ENCODE data around the gene COMMD2.

COMMD2 gene

DNA sequence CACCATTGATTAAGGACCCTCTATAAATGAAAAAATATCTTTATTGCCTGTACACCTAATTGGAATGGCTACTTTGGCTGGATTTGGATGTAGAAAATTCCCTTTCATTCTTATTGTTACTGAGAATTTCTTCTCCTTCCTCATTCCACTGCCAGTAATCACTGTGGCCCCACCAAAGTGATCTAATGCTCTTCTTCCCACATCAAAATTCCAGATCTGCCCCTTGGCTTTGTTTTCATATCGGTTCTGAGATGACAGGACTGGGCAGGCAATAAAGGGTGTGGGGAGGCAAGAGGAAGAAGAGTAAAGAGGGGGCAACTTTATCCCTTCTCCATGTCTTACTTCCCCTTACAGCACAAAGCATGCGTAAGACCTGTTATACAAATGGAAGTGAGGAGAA, 38.0 kb upstream of the COMMD2 start:
- TF ChIP-seq, protein P1, sequence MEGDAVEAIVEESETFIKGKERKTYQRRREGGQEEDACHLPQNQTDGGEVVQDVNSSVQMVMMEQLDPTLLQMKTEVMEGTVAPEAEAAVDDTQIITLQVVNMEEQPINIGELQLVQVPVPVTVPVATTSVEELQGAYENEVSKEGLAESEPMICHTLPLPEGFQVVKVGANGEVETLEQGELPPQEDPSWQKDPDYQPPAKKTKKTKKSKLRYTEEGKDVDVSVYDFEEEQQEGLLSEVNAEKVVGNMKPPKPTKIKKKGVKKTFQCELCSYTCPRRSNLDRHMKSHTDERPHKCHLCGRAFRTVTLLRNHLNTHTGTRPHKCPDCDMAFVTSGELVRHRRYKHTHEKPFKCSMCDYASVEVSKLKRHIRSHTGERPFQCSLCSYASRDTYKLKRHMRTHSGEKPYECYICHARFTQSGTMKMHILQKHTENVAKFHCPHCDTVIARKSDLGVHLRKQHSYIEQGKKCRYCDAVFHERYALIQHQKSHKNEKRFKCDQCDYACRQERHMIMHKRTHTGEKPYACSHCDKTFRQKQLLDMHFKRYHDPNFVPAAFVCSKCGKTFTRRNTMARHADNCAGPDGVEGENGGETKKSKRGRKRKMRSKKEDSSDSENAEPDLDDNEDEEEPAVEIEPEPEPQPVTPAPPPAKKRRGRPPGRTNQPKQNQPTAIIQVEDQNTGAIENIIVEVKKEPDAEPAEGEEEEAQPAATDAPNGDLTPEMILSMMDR (IDR thresholded peaks at IDR 0.05; ENCODE audit: extremely low read depth, missing control alignments) = no peak
- DNase-seq (ENCODE audit: low spot score) = no peak

DNA sequence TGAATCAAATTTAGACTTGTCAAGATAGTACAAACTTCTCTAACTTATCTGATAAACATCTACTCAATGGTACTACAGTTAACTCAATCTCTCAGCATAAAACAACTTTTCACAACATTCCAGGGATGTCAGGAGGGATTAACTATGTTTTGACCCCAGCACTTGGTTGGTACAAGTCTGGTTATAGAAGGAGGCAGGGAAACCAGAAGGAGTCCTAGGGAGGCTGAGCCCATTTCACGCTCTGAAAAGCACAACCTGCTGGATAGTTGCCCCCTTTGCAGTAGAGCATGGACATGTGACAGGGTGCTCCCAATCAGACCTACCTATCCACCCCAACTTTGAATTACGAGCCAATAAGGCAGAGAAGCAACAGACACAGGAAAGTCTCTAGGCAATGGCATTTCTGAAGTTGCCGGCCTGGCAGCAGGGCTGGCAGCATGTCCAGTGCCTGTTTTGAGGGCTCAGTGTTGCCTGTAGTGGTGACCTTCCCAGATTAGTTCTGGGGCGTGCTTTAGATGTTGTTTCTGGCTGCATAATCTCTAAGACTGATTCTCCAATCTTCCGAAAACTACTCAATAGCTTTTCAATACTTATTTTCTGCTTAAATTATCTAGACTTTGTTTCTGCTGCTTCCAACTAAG, 31.9 kb upstream of the COMMD2 start:
- TF ChIP-seq, protein P1 (IDR thresholded peaks at IDR 0.05; ENCODE audit: extremely low read depth, missing control alignments) = no peak
- no peak for DNase-seq (ENCODE audit: low spot score)

DNA sequence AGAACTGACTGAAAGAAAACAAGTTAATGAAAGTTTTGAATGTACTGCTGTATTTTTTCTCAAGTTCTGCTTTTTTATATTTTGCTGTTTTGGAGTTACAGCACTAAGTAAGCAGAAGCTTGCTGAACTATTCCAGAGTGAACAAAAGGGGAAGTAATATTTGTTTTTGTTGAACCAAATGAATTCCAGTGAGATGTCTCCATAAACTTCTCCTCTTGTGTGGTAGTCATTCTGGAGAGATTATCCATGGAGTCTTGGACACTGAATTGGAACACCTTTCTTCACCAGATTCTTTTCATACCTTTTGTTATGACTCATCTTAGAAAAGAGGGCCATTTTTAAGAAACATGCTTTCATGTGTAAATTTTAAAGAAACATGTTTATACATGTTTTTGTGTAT, 31.3 kb upstream of the COMMD2 start:
- DNase-seq (ENCODE audit: low spot score) = no peak
- TF ChIP-seq, protein P1 (IDR thresholded peaks at IDR 0.05; ENCODE audit: extremely low read depth, missing control alignments) = no peak

DNA sequence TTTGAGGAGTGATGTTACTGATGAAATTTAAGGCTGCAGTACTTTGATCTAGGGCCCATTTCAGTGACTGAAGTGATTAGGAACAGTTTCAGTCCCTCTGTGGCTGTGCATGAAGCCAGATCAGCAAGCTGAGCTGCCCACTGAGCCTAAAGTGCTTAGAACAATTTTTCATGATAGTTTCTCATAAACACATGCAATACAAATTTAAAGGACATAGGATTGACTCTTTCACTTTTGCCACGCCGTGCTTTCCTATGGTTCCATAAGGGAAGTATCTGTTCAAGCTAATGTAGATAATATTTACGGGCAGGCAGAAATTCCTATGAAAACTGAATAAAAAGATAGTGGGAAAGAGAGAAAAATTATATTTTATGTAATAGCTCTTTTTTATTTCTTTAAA, 29.5 kb upstream of the COMMD2 start:
- TF ChIP-seq, protein P1 (IDR thresholded peaks at IDR 0.05; ENCODE audit: extremely low read depth, missing control alignments) = no peak
- no peak for DNase-seq (ENCODE audit: low spot score)

DNA sequence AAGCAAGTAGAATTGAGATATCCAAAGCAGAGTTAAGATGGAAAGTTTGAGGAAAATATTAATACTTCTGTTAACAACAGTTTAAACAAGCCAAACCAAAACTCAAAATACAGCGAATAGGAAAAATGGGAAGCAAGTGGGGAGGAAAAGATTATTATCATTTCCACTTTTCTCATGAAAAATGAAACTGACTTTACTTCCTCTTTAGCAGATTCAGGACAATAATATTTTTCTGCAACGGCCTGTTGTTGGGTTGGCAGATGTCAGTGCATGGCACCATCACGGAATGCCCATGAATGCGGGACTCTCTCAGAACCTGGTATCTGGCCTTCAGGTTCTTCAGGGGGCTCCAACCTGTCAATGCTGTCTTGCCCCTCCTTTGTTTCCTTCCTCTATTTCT, 28.9 kb upstream of the COMMD2 start:
- TF ChIP-seq, protein P1 (IDR thresholded peaks at IDR 0.05; ENCODE audit: extremely low read depth, missing control alignments) = no peak
- DNase-seq (ENCODE audit: low spot score) = no peak

DNA sequence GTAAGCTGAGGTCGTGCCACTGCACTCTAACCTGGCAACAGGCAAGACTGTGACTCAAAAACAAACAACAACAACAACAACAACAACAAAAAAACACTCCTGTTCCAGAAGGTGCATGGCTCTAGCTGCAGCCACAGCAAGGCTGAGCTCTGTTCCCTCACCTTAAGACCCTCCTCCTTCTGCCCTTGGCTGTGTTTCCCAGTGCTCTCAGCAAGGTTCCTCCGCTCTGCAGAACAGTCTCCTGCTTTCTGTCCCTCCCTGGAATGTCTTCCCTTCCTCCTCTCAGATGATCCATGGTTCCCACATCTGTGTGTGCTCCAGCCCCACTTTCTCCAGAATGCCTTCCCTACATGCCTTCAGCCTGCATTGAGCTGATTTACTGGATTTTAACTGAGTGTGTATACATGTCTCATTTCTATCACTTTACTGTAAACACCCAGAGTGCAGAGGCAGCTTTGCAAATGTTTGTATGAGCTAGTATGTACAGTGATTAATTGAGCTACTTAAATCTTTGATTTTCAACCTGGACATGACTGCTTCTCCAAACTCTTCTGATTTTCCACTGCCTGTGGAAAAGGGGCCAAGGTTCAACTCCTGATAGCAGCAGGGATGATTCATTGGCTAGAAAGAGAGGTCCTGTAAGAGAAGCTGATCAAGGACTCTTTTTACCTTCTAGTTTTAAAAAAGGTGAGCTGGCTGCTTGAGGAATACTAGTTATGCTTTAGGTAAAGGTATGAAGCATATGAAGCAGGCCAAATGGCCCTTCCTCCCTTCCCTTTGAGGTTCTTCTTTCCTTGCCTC, 25.3 kb upstream of the COMMD2 start:
- DNase-seq (ENCODE audit: low spot score) = no peak
- TF ChIP-seq, protein P1 (IDR thresholded peaks at IDR 0.05; ENCODE audit: extremely low read depth, missing control alignments) = no peak

DNA sequence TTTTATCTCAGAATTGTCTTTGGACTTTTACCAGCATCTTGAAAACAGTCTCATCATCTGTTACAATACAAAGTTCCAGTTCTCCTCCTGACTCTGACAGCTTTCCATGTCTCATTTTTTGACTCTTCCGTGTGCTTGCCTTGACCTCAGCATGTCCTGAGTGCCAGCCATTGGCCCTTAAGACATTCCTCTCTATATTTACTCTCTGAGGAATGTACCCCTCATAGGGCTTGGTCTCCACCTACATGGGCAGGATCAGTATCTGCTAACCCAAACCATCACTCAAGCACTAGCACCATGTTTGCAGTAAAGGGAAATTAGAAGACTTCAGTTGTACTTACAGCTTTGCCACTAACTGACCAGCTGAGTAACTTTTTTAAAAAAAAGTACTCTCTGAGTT, 23.9 kb upstream of the COMMD2 start:
- TF ChIP-seq, protein P1 (IDR thresholded peaks at IDR 0.05; ENCODE audit: extremely low read depth, missing control alignments) = no peak

More for the DNA sequence above, 23.9 kb upstream of the COMMD2 start:
- no peak for DNase-seq (ENCODE audit: low spot score)
